GM13976 (cell line): ENCODE measurements around the gene STK32B.

Experiments used
- DNase-seq: peaks from one replicate; pipeline ENCODE4 v3.0.0; 2012; ENCODE audit warnings: low spot score
- in situ Hi-C: fragments of 300-500 bp; cut with MboI; formaldehyde crosslinking; loops from one replicate; pipeline ENCODE4 v1.12.0; 2022; ENCODE audit warnings: low sequenced_read_pairs, mixed read lengths, inconsistent platforms; ENCODE audit not compliant: unreplicated experiment
- TF ChIP-seq, protein P1 (sequence below): IDR thresholded peaks from 2 replicates; pipeline ENCODE4 v1.5.1; 2012; ENCODE audit warnings: borderline replicate concordance, mild to moderate bottlenecking; ENCODE audit not compliant: insufficient read depth; ENCODE audit errors: extremely low read depth, missing control alignments, control extremely low read depth

The STK32B gene

GRCh38 chr4:5028480-5028879, 22.8 kb upstream of the STK32B start:
- TF ChIP-seq, protein P1, sequence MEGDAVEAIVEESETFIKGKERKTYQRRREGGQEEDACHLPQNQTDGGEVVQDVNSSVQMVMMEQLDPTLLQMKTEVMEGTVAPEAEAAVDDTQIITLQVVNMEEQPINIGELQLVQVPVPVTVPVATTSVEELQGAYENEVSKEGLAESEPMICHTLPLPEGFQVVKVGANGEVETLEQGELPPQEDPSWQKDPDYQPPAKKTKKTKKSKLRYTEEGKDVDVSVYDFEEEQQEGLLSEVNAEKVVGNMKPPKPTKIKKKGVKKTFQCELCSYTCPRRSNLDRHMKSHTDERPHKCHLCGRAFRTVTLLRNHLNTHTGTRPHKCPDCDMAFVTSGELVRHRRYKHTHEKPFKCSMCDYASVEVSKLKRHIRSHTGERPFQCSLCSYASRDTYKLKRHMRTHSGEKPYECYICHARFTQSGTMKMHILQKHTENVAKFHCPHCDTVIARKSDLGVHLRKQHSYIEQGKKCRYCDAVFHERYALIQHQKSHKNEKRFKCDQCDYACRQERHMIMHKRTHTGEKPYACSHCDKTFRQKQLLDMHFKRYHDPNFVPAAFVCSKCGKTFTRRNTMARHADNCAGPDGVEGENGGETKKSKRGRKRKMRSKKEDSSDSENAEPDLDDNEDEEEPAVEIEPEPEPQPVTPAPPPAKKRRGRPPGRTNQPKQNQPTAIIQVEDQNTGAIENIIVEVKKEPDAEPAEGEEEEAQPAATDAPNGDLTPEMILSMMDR, result no peak
- no peak for DNase-seq
- in situ Hi-C loops, result no loop called here

DNA sequence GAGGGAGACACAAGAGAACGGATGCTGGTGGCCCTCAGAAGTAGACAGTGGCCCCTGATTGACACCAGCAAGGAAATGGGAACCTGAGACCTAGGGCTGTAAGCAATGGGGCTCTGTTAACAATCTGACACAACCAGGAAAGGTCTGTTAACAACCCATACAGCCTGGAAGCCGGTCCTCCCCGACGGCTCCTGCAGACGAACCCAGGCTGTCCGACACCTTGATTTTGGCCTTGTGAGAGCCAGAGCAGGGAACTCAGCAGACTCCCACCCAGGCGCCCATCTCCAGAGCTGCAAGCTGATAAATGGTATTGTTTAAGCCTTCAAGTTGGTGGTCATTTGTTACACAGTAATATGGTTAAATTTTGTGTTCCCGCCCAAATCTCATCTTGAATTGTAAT, 21.8 kb upstream of the STK32B start:
- TF ChIP-seq, protein P1, result no peak

GRCh38 chr4:5030221-5030620, 21.1 kb upstream of the STK32B start:
- in situ Hi-C loops, result no loop called here
- no peak for DNase-seq
- TF ChIP-seq, protein P1, result no peak

More for the DNA sequence above, 21.8 kb upstream of the STK32B start:
- in situ Hi-C loops, result no loop called here
- DNase-seq, result no peak

- TF ChIP-seq, protein P1, result no peak
- in situ Hi-C loops, result no loop called here
Observed at GRCh38 chr4:5030927-5031326, 20.4 kb upstream of the STK32B start.

DNA sequence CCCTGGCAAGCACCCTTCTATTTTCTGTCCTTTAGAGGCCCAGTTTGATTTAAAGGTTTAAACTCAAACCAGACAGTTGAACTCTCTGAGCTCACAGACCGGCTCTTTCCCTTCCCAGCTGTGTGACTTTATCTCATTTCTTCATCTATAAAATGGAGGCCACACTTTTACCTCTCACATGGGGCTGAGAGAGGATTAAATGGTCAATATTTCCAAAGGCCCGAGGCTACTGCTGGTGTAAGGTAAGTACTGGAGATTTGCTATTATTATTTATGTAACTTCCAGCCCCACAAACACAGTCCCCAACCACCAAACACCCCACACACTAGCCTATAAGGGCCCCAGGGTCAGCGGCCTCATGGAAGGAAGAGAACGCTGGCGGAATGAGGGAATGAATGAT, 18.5 kb upstream of the STK32B start:
- TF ChIP-seq, protein P1, result no peak
- no peak for DNase-seq
- in situ Hi-C loops, result no loop called here

More at GRCh38 chr4:5030927-5031326, 20.4 kb upstream of the STK32B start:
- no peak for DNase-seq

DNA sequence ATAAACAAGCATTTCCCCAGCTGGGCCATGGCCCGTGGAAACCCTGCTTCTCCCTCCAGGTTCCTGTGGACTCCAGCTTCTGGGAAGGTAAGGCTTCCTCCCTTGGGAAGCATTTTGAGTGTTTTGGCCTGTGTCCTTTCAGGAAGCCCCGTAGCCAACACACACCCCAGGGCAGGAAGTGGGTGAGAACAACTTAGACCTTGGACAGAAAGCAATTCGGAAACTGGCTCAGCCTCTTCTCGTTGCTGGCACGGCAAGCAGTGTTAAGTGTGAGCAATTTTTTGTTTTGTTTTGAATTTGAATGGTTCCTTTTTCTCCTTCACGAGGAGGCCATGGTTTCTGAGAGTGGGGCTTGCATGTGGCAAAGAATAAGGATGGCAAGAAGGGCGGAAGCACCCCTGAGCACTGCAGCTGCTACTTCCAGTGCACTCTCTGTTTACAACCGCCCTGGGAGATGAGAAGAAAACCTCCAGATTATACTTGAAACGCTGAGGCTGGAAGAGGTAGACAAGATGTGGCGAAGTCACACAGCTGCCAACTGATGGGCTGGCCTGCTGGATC, 17.9 kb upstream of the STK32B start:
- in situ Hi-C loops, result no loop called here
- no peak for DNase-seq
- TF ChIP-seq, protein P1, result no peak

- no peak for DNase-seq
Observed at GRCh38 chr4:5034206-5034605, 17.1 kb upstream of the STK32B start.

More at GRCh38 chr4:5034206-5034605, 17.1 kb upstream of the STK32B start:
- in situ Hi-C loops, result no loop called here
- TF ChIP-seq, protein P1, result no peak
